Glomerular visceral epithelial cell (primary cell): ENCODE data around the gene PRDM9.
"Not testable (repeated sequence)": the region's sequence is repeated elsewhere in the genome, so short reads cannot be mapped to it uniquely, and the experiment has no call there.

Experiments
- DNase-seq: peaks from one replicate; pipeline ENCODE4 v3.0.0-alpha.2; 2016; ENCODE audit errors: extremely low spot score

Gene PRDM9

DNA sequence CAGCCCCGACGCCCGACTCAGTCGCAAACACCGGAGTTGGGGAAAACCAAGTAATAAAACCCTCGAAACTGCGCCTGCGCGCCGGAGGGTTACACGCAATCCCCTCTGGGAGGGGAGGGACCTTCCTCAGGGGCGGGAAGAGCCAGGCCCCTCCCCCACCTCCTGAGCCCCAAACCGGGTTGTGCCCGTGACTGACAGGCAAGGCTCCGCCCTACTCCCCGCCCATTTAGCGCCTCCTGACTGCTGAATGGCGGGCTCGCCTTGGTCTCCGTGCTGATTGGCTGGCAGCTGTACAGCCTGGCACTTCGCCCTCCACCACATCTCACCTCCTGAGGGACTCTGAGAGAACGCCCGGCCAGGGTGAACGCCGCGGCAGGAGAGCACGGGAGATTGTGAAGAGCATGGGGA, at the start of gene PRDM9:
TSS of gene PRDM9 (plus strand) at position 332 of the 408 bp plus-strand sequence. CDS start 1,425 bp downstream, outside the sequence.
- peak; percentile 83 for DNase-seq

DNA sequence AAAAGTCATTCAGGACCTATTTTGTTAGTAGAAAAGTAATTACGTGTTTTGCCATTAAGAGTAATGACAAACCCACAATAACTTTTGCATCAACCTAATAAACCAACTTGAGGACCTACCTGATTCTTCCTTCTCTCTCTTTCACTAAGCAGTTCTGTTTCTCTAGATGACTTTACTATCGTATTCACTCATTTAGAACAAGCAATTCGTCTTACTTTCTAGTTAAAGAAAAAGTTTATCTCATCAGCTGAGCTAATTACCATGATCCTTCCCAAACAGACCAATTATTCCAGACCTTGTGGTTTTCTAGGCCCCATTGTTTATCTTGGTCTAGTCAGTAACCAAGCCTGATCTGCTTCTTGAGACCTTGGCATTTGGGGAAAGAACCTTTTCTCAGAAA, 49.6 kb upstream of the PRDM9 start:
- DNase-seq: no peak

- DNase-seq: no peak
Observed at GRCh38 chr5:23459214-23459613, 48.2 kb upstream of the PRDM9 start.

- DNase-seq: no peak
Observed at GRCh38 chr5:23461576-23461975, 45.8 kb upstream of the PRDM9 start.

- DNase-seq: peak; percentile 85
Observed at GRCh38 chr5:23466401-23466912, 41.0 kb upstream of the PRDM9 start.

DNA sequence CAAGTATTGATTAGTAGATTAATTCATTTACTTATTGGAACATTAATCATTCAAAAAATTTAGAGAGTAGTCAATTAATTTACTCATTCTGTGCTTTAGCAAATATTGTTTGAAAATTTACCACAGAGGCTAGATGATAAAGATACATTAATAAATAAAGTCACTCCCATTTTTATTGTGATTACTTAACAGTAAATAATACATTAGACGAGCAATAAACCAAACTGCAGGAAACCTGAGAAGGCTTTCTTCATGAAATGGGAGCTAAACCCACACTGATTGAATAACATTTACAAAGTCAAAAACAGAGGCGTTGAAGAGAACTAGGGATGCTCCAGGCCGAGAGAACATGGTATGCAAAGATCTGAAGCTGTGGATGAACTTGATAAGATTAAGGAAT, 38.8 kb upstream of the PRDM9 start:
- DNase-seq: no peak

- no peak for DNase-seq
Observed at GRCh38 chr5:23473915-23474314, 33.5 kb upstream of the PRDM9 start.

- no peak for DNase-seq
Observed at GRCh38 chr5:23474315-23474714, 33.1 kb upstream of the PRDM9 start.

- no peak for DNase-seq
Observed at GRCh38 chr5:23476580-23476979, 30.8 kb upstream of the PRDM9 start.

GRCh38 chr5:23482642-23483041, 24.8 kb upstream of the PRDM9 start:
- no peak for DNase-seq

DNA sequence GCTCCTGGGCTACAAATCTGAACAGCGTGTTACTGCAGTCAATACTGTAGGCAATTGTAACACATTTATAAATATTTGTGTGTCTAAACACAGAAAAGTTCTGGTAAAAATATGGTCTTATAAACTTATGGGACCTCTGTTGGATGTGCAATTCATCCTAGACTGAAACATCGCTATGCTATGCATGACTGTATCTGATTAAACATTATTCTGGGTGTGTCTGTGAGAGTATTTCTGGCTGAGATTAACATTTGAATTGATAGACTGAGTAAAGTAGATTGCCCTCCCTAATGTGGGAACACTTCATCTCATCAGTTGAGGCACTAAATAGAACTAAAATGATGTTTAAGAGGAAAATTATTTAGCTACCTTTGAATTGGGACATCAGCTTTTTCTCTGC, 24.3 kb upstream of the PRDM9 start:
- DNase-seq: no peak

GRCh38 chr5:23484096-23484495, 23.3 kb upstream of the PRDM9 start:
- no peak for DNase-seq

DNA sequence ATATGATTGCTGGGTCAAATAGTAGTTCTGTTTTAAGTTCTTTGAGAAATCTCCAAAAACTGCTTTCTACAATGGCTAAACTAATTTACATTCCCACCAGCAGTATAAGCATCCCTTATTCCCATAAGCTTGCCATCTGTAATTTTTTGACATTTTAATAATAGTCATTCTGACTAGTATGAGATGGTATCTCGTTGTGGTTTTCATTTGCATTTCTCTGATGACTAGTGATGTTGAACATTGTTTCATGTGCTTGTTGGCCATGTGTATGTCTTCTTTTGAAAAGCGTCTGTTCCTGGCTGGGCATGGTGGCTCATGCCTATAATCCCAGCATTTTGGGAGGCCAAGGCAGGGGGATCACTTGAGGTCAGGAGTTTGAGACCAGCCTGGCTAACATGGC, 21.2 kb upstream of the PRDM9 start:
- not testable (repeated sequence) for DNase-seq

GRCh38 chr5:23490993-23491392, 16.4 kb upstream of the PRDM9 start:
- DNase-seq: no peak

DNA sequence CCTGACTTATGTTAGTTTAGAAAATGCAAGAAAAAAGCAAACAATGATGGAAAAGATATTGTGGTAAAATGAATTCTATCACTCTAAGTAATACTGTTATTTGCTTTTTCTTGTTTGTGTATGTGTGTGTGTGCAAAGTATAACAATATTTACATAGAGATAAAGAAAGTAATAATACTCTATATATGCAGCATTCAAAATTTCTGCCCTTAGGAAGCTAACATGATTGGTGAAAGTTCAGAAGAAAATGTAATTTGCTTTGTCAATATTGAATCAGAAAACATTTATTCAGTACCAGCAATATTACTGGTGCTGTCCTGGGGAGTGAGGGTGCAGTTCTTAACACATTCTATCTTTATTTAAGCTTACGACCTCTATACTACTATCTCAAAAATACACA, 12.9 kb upstream of the PRDM9 start:
- DNase-seq: no peak

- DNase-seq: no peak
Observed at GRCh38 chr5:23496576-23496975, 10.8 kb upstream of the PRDM9 start.

DNA sequence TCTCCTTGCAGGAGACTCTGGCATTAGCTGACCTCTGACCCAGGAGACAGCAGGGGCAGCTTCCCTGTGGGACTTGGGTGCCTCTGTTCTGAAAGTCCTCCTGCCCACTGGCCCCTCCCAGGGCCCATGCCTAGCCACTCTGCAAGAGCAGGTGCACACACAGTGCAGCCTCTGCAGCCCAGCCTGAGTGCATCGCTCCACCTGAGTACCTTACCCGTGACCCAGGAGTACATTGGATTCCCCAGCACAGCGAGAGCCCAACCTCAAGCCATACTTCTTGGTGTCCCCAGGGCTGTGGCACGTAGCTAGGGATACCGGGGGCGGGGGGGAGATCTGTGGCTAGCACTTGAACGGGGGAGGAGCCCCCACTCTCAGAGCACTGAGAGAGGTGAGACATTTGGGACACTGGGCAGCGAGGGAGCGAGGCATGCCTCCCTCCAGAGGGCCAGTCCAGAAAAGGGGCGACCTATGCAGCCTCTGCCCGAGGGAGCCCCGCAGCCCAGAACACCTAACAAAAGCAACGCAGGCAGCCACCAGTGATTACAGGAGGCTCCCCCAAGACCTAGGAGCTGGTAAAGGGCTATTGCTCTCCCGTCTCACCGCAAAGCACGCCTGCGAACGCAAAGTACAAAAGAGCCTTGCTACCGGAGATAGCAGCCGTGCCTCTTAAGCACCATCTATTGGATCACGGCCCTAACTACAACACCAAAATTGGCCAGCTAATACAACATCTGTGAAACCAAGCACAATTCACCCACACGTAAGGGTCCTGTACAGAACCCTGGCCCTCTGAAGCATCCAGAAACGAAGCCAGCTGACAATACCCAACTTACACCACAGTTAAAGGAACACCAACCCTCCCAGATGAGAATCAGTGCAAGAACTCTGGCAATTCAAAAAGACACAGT, 826 bp upstream of the PRDM9 start:
- DNase-seq: peak; percentile 52

GRCh38 chr5:23510434-23510833, 3.0 kb downstream of the PRDM9 start:
- not testable (repeated sequence) for DNase-seq

- no peak for DNase-seq
Observed at GRCh38 chr5:23522553-23522952, 15.1 kb downstream of the PRDM9 start.

DNA sequence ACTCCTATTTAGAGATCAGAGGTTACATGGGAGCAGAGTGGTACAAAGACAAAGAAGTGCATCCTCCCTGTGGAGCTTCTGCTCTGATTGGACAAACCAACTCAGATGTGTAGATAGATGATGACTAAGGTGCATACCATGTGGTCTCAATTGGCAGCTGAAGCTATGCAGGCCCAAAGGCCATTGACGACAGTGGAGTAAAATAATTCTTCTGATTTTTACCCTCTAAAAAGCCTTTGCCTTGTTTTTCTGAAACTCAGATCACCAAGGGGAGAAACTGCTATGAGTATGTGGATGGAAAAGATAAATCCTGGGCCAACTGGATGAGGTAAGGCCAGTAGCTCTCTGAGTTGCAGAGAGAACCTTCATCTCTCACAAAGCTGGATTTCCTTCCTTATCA, 15.6 kb downstream of the PRDM9 start:
- DNase-seq: no peak

DNA sequence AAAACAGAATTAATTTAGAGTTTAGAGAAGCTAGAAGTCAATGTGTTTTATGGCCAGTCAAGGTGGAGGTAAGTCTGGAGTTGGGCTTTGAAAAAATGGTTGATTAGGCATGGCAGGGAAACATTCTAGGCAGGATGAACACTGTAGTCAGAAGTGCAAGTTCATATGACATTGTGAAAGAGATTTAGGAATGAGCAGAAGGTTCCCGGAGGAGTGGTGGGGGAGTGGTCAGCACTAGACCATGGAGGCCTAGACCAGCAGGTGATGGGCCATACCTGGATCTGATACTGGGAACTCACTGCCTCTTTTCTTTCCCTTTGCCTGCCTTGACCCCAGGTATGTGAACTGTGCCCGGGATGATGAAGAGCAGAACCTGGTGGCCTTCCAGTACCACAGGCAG, 16.6 kb downstream of the PRDM9 start:
- DNase-seq: no peak

GRCh38 chr5:23525751-23526150, 18.3 kb downstream of the PRDM9 start:
- no peak for DNase-seq

- DNase-seq: not testable (repeated sequence)
Observed at GRCh38 chr5:23526616-23527015, 19.2 kb downstream of the PRDM9 start.
